ENCODE data around the gene CCK.

GRCh38 chr3:42230860-42231259 lies 35.1 kb downstream of the CCK start:
- TF ChIP-seq RARB (CRISPR knock-in tag; IDR thresholded peaks at IDR 0.05) (no peak), TSHZ2 (CRISPR knock-in tag; IDR thresholded peaks at IDR 0.05) (no peak), POU6F1 (CRISPR knock-in tag; IDR thresholded peaks at IDR 0.05; ENCODE audit: borderline replicate concordance, low read depth) (no peak), ESRRG (CRISPR knock-in tag; IDR thresholded peaks at IDR 0.05) (no peak), ZNF70 (CRISPR knock-in tag; IDR thresholded peaks at IDR 0.05) (no peak)
